ENCODE data around the gene SHISA6. TPM values are rescaled to one million over a fixed set of nuclear protein-coding genes. Genes with fewer than 3 reads are reported as not detected.
A peak's percentile ranks its signal among the peaks of the same experiment; 100 is the strongest.

SHISA6 gene
- total and polyA plus RNA-seq, 5 donors, result 0.03 to 0.08 (median 0.07) TPM; not detected in 2

DNA sequence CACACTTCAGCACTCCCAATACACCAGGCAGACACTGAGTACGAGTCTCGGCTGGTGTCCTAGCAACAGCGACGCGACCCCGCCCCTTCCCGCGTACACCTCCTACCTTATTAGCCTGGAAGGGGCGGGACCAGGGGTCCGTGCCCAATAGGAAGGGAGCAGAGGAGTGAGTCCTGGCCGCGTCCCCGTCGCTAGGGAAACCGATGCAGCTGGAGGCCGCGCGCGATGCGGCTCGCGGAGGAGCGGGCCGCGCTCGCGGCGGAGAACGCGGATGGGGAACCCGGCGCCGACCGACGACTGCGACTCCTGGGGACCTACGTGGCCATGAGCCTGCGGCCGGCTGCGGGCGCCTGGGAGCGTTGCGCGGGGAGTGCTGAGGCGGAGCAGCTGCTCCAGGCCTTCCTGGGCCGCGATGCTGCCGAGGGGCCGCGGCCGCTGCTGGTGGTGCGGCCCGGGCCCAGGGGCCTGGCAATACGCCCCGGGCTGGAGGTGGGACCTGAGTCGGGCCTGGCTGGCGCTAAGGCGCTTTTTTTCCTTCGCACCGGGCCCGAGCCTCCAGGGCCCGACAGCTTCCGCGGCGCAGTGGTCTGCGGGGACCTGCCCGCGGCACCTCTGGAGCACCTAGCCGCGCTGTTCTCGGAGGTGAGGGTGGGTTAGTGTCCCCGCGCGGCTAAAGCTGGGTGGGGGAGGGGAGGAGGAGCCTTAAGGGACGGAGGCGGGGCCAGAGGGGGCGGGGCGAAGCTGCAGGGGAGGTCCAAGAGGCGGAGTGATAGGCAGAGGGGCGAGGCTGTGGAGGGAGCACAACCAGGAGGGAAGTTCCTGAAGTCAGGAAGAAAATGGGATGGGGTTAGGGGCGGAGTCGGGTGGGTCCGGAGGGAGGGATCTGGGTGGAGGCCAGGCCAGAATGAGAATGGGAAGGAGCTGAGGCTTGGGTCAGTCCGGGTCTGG lies 357.5 kb downstream of the SHISA6 start, which contains the start of gene DNAH9:
Gene DNAH9 (plus strand): TSS at position 197 of the 948 bp plus-strand sequence. CDS start 29 bp downstream, at position 226.
- DNase-seq, result peak; percentile 99 to 100 (median 99)
- WGBS, result 2% methylated on average over 84 of the region's 84 CpGs
- no peaks in the 10 kb centered on the region for H3K4me1 ChIP-seq (ENCODE audit: control insufficient read depth, insufficient read depth, low read length)
- H3K4me3 ChIP-seq (ENCODE audit: low read length), result peak within 1 kb of the TSS; percentile 58
- intact Hi-C loops (cut with DNase I), result no loop called here
- ATAC-seq, result peak; percentile 99 to 100
- H3K9me3 ChIP-seq (ENCODE audit: control insufficient read depth, low read length), result no peaks in the 10 kb centered on the region
- peak within 1 kb of the TSS; percentile 6 for H3K27ac ChIP-seq (ENCODE audit: low read length)
- no peaks in the 10 kb centered on the region for H3K27me3 ChIP-seq (ENCODE audit: control insufficient read depth, insufficient read depth)

DNA sequence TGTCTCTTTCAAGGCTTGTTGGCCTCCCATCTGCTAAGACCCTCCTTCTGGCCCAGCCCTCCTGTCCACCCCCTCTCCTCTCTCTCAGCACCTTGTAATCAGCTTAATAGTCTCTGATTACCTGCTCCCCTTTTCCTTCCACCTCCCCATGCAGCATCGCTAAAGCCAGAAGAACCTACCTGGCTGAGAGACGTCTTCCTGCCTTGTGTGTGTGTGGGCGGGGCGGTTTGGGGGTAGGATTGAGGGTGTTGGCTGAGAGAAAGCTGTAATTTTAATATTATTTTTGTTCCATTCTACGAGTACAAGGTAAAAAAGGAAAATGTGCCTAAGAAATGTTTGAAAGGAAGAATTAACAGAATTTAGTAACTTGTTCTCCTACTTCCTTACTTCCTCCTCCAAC lies 360.6 kb downstream of the SHISA6 start:
- no peak overlapping the region for H3K4me3 ChIP-seq (ENCODE audit: low read length)
- WGBS, result 70% methylated on average over 5 of the region's 5 CpGs
- no peak for DNase-seq
- no peak for ATAC-seq
- intact Hi-C loops (cut with DNase I), result no loop called here
- H3K27ac ChIP-seq (ENCODE audit: low read length), result no peak overlapping the region
- H3K4me1 ChIP-seq (ENCODE audit: control insufficient read depth, insufficient read depth, low read length), result no peaks in the 10 kb centered on the region
- H3K27me3 ChIP-seq (ENCODE audit: control insufficient read depth, insufficient read depth), result no peaks in the 10 kb centered on the region
- H3K9me3 ChIP-seq (ENCODE audit: control insufficient read depth, low read length), result no peaks in the 10 kb centered on the region

DNA sequence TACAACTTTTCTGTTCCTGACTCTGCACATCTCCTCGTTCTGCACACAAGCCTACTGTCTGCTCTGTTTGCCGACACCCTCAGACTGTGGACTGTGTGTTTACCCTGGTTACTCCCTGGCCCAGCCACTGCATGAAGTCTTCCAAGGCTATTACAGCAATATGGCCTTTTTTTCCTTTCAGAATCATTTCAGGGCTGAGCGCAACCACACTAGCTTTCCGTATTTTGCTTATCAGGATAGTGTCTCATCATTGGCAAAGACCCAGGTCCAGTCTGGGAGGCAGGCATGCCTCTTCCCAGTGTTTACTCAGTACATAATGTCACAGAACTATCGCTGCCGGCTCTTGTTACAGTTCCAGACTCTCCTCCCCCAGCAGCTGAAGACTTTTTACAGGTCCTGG lies 367.4 kb downstream of the SHISA6 start:
- Histone ChIP-seq H3K27ac (ENCODE audit: low read length) (peak overlapping the region; percentile 14), H3K4me1 (ENCODE audit: control insufficient read depth, insufficient read depth, low read length) (peaks cover 3% of the 10 kb centered on the region), H3K27me3 (ENCODE audit: control insufficient read depth, insufficient read depth) (no peaks in the 10 kb centered on the region), H3K9me3 (ENCODE audit: control insufficient read depth, low read length) (no peaks in the 10 kb centered on the region), H3K4me3 (ENCODE audit: low read length) (no peak overlapping the region)
- 11% methylated on average over 6 of the region's 6 CpGs for WGBS
- peak; percentile 42 to 68 (median 49) for DNase-seq
- ATAC-seq, result peak; percentile 88 to 92
- intact Hi-C loops (cut with DNase I), result no loop called here

DNA sequence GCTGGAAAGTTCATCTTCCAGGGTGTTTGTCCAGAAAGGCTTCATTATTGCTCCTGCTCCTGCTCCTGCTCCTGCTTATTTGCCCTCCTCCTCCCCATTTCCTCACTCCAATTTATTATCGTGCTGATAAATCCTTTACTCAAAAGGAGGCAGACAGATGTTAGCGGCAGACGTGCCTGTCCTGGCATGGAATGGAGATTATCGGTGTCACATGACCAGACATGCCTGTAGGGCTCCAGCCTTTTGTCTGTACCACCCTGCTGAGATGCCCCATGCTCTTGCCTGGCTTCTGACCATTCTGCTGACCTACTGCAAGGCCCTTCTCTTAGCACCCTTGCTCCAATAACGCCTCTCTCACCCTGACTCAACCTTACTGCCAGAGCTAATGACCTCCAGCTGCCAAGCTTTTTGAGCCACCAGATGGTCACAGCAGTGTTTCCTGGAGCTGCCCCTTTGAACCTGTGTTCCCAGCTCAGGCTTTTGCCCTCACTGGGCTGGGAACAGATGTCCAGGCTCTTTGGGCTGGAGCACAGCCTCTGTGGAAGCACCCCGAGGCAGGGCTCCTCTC lies 370.1 kb downstream of the SHISA6 start:
- intact Hi-C loops (cut with DNase I), result no loop called here
- Histone ChIP-seq H3K9me3 (ENCODE audit: control insufficient read depth, low read length) (no peaks in the 10 kb centered on the region), H3K4me3 (ENCODE audit: low read length) (no peak overlapping the region), H3K4me1 (ENCODE audit: control insufficient read depth, insufficient read depth, low read length) (peaks cover 3% of the 10 kb centered on the region), H3K27me3 (ENCODE audit: control insufficient read depth, insufficient read depth) (no peaks in the 10 kb centered on the region), H3K27ac (ENCODE audit: low read length) (no peak overlapping the region)
- no peak for DNase-seq
- WGBS, result 27% methylated on average over 6 of the region's 6 CpGs
- ATAC-seq, result no peak

DNA sequence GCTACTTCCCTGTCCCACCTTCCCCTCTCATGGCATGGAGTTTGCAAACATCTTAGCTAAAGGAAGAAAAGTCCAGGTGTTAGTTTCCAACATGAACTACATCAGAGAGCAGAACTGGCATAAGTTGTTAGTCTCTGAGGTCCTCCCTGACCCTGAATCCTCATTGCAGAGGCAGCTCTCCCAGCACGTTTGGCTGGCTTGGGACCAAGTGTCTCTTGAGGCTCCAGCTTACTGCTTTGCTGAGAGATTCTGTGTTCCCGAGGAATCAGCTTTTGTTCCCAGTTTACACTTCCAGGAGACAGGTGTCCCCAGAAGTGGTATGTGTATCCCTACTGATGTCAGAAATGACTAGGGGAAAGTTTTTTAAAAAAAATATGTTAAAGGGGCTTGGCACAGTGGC lies 371.9 kb downstream of the SHISA6 start:
- Histone ChIP-seq H3K9me3 (ENCODE audit: control insufficient read depth, low read length) (no peaks in the 10 kb centered on the region), H3K4me3 (ENCODE audit: low read length) (no peak overlapping the region), H3K27ac (ENCODE audit: low read length) (no peak overlapping the region), H3K4me1 (ENCODE audit: control insufficient read depth, insufficient read depth, low read length) (peaks cover 2% of the 10 kb centered on the region), H3K27me3 (ENCODE audit: control insufficient read depth, insufficient read depth) (no peaks in the 10 kb centered on the region)
- no peak for ATAC-seq
- no peak for DNase-seq
- 40% methylated on average over 2 of the region's 2 CpGs for WGBS
- intact Hi-C loops (cut with DNase I), result no loop called here

Data from right cardiac atrium (tissue), 5 donors.